ENCODE data around the gene SETBP1. TPM values are rescaled to one million over a fixed set of nuclear protein-coding genes. Genes with fewer than 3 reads are reported as not detected.
A peak's percentile ranks its signal among the peaks of the same experiment; 100 is the strongest.

Gene SETBP1
- polyA plus RNA-seq, 1 donor from 2014 or later = 16.8 TPM

GRCh38 chr18:45110577-45111501, 430.2 kb downstream of the SETBP1 start:
- H3K36me3 Mint-ChIP-seq = no peaks in the 10 kb centered on the region
- no peak overlapping the region for H3K27ac Mint-ChIP-seq
- no peaks in the 10 kb centered on the region for H3K9me3 Mint-ChIP-seq
- H3K4me3 Mint-ChIP-seq = no peak overlapping the region
- peaks cover 3 to 12% (median 5%) of the 10 kb centered on the region in 3 donors for H3K4me1 Mint-ChIP-seq
- H3K27me3 Mint-ChIP-seq = peaks cover 2% of the 10 kb centered on the region

- no peak overlapping the region for H3K4me3 Mint-ChIP-seq
- no peak overlapping the region for H3K27ac Mint-ChIP-seq
- peaks cover 2% of the 10 kb centered on the region for H3K27me3 Mint-ChIP-seq
- H3K4me1 Mint-ChIP-seq = peaks cover 0 to 8% (median 5%) of the 10 kb centered on the region in 3 donors
- H3K36me3 Mint-ChIP-seq = no peaks in the 10 kb centered on the region
- H3K9me3 Mint-ChIP-seq = no peaks in the 10 kb centered on the region
Measured at GRCh38 chr18:45111502-45111848, 430.8 kb downstream of the SETBP1 start.

DNA sequence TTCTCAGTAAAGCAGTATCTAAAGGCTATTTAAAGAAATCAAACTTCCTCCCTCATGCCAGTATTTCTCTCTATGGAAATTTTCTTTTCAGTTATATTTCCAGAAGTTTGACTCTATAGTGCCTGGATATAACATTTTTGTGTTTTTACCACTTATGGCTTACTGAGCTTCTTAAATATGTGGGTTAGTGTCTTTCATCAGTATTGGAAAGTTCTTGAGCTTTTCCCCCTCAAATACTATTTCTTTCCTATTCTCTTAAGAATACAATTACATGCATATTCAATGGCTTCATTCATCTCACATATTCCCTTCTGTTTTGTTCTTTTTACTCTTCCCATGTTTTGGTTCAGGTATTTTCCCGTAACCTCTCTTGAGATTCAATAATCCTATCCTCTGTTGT, 432.0 kb downstream of the SETBP1 start:
- H3K4me3 Mint-ChIP-seq = peak overlapping the region in 1 of 4 donors; percentile 17

DNA sequence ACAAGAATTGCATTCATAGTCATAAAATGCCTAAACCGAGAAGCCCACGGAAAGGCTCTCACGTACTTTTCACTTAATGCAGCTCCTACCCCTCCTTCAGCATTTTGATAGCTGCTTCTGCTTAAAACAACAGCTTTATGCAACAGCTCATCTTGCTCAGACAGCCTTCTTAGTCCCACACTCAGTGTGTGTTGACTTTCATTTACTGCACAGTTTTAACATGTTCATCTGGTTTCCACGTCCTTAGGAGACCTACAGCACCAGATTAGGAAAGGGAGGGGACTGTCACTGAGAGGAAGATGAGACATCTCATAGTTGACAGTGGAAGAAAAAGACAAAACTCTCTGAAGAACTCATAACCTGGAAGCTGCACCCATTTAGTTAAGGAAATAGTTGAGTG, 435.4 kb downstream of the SETBP1 start:
- H3K36me3 Mint-ChIP-seq = no peaks in the 10 kb centered on the region
- H3K27ac Mint-ChIP-seq = no peak overlapping the region
- H3K27me3 Mint-ChIP-seq = peaks cover 6% of the 10 kb centered on the region
- H3K4me1 Mint-ChIP-seq = peaks cover 0 to 3% (median 0%) of the 10 kb centered on the region in 3 donors
- no peaks in the 10 kb centered on the region for H3K9me3 Mint-ChIP-seq
- no peak overlapping the region for H3K4me3 Mint-ChIP-seq

More for the DNA sequence above, 432.0 kb downstream of the SETBP1 start:
- H3K4me1 Mint-ChIP-seq = peaks cover 0 to 8% (median 5%) of the 10 kb centered on the region in 3 donors
- peaks cover 5% of the 10 kb centered on the region for H3K27me3 Mint-ChIP-seq
- no peaks in the 10 kb centered on the region for H3K9me3 Mint-ChIP-seq
- H3K36me3 Mint-ChIP-seq = no peaks in the 10 kb centered on the region
- H3K27ac Mint-ChIP-seq = peak overlapping the region in 1 of 3 donors; percentile 38

All from IgD-negative memory B cell (primary cell).